Adrenal gland (tissue), 12 donors: ENCODE results near the gene SPATA3. TPM values are rescaled to one million over a fixed set of nuclear protein-coding genes. Genes with fewer than 3 reads are reported as not detected.

ENCODE experiments used
- DNase-seq, 7 donors: peaks; one replicate each; pipeline ENCODE4 v3.0.0-alpha.2; 2019 to 2020
- H3K27ac ChIP-seq, 5 donors: fragments of 200-600 bp; sonication (generic) in 4 of 5; 1 replicate in 3 of 5; 2 replicates in 2 of 5; pipeline versions ENCODE4 v1.5.1 to v1.8.0; 2016 to 2020; ENCODE audit warnings: mild to moderate bottlenecking in 1 of 5
- H3K27me3 ChIP-seq: fragments of 200-600 bp; 2 replicates; pipeline ENCODE4 v1.8.0; 2021
- H3K36me3 ChIP-seq, 2 donors: fragments of 200-600 bp; replicated peaks in 1 of 2; 1 replicate in 1 of 2; 2 replicates in 1 of 2; pipeline versions ENCODE4 v1.5.1 to v1.8.0; 2018 to 2022
- H3K4me1 ChIP-seq, 2 donors: fragments of 200-600 bp; replicated peaks in 1 of 2; 1 replicate in 1 of 2; 2 replicates in 1 of 2; pipeline versions ENCODE4 v1.5.1 to v1.8.0; 2018 to 2021
- H3K4me3 ChIP-seq, 4 donors: fragments of 200-600 bp; sonication (generic) in 3 of 4; one replicate each; pipeline ENCODE4 v1.5.1; 2016 to 2018
- H3K9me3 ChIP-seq, 3 donors: fragments of 200-600 bp; sonication (generic) in 1 of 3; replicated peaks in 1 of 3; 1 replicate in 2 of 3; 2 replicates in 1 of 3; pipeline versions ENCODE4 v1.5.1 to v1.8.0; 2016 to 2021
- POLR2A ChIP-seq, 2 donors: fragments of 450-650 bp; IDR thresholded peaks; one replicate each; pipeline ENCODE4 v1.6.1; 2017; ENCODE audit warnings: antibody characterized with exemption in 2 of 2, mild to moderate bottlenecking in 2 of 2, moderate library complexity in 1 of 2
- WGBS, 4 donors: extraction: QIAGEN DNeasy Blood & Tissue Kit in 2 of 4; methylation state at CpG; one replicate each; pipeline versions ENCODE4 v1.1.5 to v1.1.7; 2013 to 2017; 5-methylcytosine and 5-hydroxymethylcytosine counted together
- intact Hi-C, 2 donors: fragments of 100-400 bp; cut with DNase I; formaldehyde crosslinking; loops; one replicate each; pipeline versions ENCODE4 v1.14.1 to v1.15.0; 2022 to 2023
- polyA plus RNA-seq, 3 donors: library from polyadenylated mRNA; stranded (reverse); fragments of 200-250 nt in 2 of 3; fragments of 350-450 nt in 1 of 3; fragmentation: Illumina TruSeq in 1 of 3; extraction: RNeasy Lipid Tissue Mini Kit (QIAGEN cat#74804) in 1 of 3; gene quantifications; one replicate each; pipeline ENCODE4 v1.2.3, GENCODE V29; 2013 to 2014
- total RNA-seq, 9 donors: library from RNA; depleted of rRNA in 4 of 9; stranded (reverse); fragments of >200 nt in 4 of 9; fragments of 120-200 nt in 1 of 9; fragmentation: NEBNext Ultra II Directional in 1 of 9; extraction: Animal tissue kit (Norgen Biotek cat#: 25700) in 1 of 9; gene quantifications; one replicate each; pipeline versions ENCODE4 v1.1.0 to v1.2.4, GENCODE V29; 2013 to 2023
- TF ChIP-seq, protein P1 (sequence below), 6 experiments: fragments of 450-650 bp in 4 of 6; fragments of 200-600 bp in 2 of 6; sonication (generic) in 1 of 6; IDR thresholded peaks; 1 replicate in 5 of 6; 2 replicates in 1 of 6; pipeline versions ENCODE4 v1.5.1 to v1.8.0; 2016 to 2021; ENCODE audit warnings: antibody characterized with exemption in 6 of 6, mild to moderate bottlenecking in 2 of 6, moderate library complexity in 1 of 6
- donor health status: healthy with polysubstance abuse.
- donor health status: Bipolar disorder and iron deficiency.
- donor health status: DM: yes; HTN: yes; CAD: no.
- donor health status: DM: no; HTN: no; CAD: no.
- donor health status: DM: no; HTN: no; CAD: no.
- donor health status: DM: yes; HTN: yes; CAD: no.

SPATA3 gene
- total and polyA plus RNA-seq, 12 donors: not detected

DNA sequence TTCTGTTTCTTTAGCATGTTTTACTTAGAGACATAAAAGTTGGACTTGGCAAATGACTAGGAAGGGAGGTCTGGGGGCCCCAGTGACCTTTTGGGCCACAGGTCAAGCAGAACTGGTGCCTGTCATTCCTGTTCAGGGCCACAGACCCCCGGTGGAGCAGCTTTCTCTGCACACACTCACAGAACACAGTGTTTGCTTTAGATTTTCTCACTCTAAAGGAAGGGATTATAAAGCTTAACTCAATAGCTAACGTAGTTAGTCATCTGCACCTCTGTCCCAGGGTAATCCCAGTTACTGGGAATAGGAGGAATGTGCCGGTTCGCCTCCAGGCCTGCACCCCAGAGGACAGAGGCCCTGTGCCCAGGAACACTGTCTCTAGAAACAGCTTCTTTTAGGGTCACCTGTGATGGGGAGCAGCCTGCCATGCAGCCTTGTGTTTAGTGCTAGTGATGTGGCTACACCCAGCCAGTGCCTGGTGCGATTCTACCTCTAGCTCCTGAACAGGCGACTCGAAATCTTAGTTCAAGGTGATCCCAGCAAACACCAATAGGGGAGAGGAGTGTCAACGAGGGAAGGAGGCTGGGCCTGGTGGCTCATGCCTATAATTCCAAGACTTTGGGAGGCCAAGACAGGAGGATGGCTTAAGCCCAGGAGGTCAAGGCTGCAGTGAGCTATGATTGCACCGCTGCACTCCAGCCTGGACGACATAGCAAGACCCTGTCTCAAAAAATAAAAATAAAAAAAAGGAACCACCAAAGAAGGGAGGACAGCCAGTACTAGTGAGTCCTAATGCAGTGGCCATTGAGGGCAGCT is 11.6 kb downstream of the SPATA3 start:
- no peaks in the 10 kb centered on the region for H3K9me3 ChIP-seq
- DNase-seq: no peak
- no peaks in the 10 kb centered on the region for H3K4me1 ChIP-seq
- TF ChIP-seq POLR2A (IDR thresholded peaks at IDR 0.05): no peak
- TF ChIP-seq, protein P1, sequence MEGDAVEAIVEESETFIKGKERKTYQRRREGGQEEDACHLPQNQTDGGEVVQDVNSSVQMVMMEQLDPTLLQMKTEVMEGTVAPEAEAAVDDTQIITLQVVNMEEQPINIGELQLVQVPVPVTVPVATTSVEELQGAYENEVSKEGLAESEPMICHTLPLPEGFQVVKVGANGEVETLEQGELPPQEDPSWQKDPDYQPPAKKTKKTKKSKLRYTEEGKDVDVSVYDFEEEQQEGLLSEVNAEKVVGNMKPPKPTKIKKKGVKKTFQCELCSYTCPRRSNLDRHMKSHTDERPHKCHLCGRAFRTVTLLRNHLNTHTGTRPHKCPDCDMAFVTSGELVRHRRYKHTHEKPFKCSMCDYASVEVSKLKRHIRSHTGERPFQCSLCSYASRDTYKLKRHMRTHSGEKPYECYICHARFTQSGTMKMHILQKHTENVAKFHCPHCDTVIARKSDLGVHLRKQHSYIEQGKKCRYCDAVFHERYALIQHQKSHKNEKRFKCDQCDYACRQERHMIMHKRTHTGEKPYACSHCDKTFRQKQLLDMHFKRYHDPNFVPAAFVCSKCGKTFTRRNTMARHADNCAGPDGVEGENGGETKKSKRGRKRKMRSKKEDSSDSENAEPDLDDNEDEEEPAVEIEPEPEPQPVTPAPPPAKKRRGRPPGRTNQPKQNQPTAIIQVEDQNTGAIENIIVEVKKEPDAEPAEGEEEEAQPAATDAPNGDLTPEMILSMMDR (IDR thresholded peaks at IDR 0.05): no peak
- no peaks in the 10 kb centered on the region for H3K27me3 ChIP-seq
- H3K4me3 ChIP-seq: no peak overlapping the region
- H3K27ac ChIP-seq: no peak overlapping the region
- 64 to 74% (median 69%) methylated on average over 9 to 10 of the region's 10 CpGs for WGBS, 4 donors
- no peaks in the 10 kb centered on the region for H3K36me3 ChIP-seq
- intact Hi-C loops: no loop called here

DNA sequence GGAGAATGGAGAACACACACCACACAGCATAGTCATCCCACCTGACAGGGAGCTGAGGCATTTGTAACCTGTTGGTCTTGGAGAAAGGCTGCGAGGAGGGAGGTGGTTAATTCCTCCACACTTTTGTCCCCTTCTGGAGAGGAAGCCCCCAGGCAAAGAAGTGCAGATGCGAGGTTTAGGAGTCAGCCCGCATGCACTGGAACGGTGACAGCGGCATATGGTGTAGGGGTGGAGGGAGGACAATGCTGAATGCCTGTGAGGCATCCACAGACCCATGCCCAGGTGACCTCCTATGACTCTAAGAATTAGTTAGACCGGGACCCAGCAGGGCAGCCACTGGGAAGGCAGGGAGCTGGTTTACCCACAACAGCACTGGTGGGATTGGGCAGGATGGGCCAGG is 12.2 kb downstream of the SPATA3 start:
- 82 to 89% (median 88%) methylated on average over 6 of the region's 6 CpGs for WGBS, 4 donors

GRCh38 chr2:231009236-231009919 is 13.5 kb downstream of the SPATA3 start:
- Histone ChIP-seq H3K9me3 (no peaks in the 10 kb centered on the region), H3K27me3 (no peaks in the 10 kb centered on the region), H3K36me3 (no peaks in the 10 kb centered on the region), H3K4me3 (no peak overlapping the region), H3K4me1 (no peaks in the 10 kb centered on the region), H3K27ac (no peak overlapping the region)
- no peak for DNase-seq
- TF ChIP-seq, protein P1 (IDR thresholded peaks at IDR 0.05): no peak
- WGBS, 4 donors: 56 to 71% (median 66%) methylated on average over 11 to 14 of the region's 14 CpGs
- intact Hi-C loops: no loop called here

More for the DNA sequence above, 12.2 kb downstream of the SPATA3 start:
- Histone ChIP-seq H3K4me1 (no peaks in the 10 kb centered on the region), H3K27ac (no peak overlapping the region), H3K9me3 (no peaks in the 10 kb centered on the region), H3K36me3 (no peaks in the 10 kb centered on the region), H3K27me3 (no peaks in the 10 kb centered on the region), H3K4me3 (no peak overlapping the region)
- TF ChIP-seq, protein P1 (IDR thresholded peaks at IDR 0.05): no peak
- no peak for TF ChIP-seq POLR2A (IDR thresholded peaks at IDR 0.05)
- intact Hi-C loops: no loop called here
- no peak for DNase-seq

DNA sequence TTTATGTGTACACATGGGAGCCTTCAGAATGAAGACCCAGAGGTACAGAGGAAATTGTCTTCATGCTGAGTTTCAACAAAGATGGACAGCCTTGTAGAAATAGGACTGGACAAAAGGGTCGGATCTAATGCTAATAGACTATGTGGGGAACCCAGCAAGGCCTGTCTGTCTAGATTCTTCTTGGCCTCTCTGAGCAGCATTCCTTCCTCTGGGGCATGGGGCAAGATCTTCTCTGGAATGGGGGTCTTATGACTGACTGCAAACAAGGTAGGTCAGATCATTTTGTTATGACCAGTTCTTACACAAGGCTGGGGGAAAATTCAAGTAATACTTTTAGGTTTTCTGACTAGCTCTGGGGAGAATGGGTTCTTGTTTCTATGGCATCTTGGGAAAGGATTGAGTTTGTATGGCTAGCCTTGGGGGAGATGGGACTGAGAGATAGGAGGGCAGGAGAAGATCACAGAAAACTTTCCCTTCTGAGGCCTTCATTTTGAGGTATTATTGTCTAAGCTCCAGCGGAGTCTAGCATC is 14.3 kb downstream of the SPATA3 start:
- intact Hi-C loops: no loop called here
- H3K36me3 ChIP-seq: no peaks in the 10 kb centered on the region
- no peak for DNase-seq

More for the DNA sequence above, 14.3 kb downstream of the SPATA3 start:
- H3K9me3 ChIP-seq: no peaks in the 10 kb centered on the region
- H3K27ac ChIP-seq: no peak overlapping the region
- no peak for TF ChIP-seq POLR2A (IDR thresholded peaks at IDR 0.05)
- TF ChIP-seq, protein P1 (IDR thresholded peaks at IDR 0.05): no peak
- WGBS, 4 donors: 47 to 90% (median 68%) methylated on average over 2 of the region's 2 CpGs
- H3K4me3 ChIP-seq: no peak overlapping the region
- no peaks in the 10 kb centered on the region for H3K27me3 ChIP-seq
- no peaks in the 10 kb centered on the region for H3K4me1 ChIP-seq
